ENCODE results near the gene GCG. TPM values are rescaled to one million over a fixed set of nuclear protein-coding genes. Genes with fewer than 3 reads are reported as not detected.

GCG gene
- total RNA-seq, 4 donors from 2014 or later, result not detected

GRCh38 chr2:162115076-162115475, 37.0 kb downstream of the GCG start:
- TF ChIP-seq CTCF (IDR thresholded peaks at IDR 0.05) (no peak), POLR2A (IDR thresholded peaks at IDR 0.05) (no peak)
- intact Hi-C loops (cut with DNase I), result no loop called here
- 94 to 97% methylated on average over 2 of the region's 2 CpGs for WGBS, 2 donors
- Histone ChIP-seq H3K9me3 (no peaks in the 10 kb centered on the region), H3K4me1 (peaks cover 6 to 37% (median 36%) of the 10 kb centered on the region in 3 donors), H3K27me3 (no peaks in the 10 kb centered on the region), H3K27ac (no peak overlapping the region), H3K4me3 (no peak overlapping the region), H3K36me3 (no peaks in the 10 kb centered on the region)
- no peak for DNase-seq

GRCh38 chr2:162114271-162114670, 37.8 kb downstream of the GCG start:
- Histone ChIP-seq H3K4me3 (no peak overlapping the region), H3K36me3 (no peaks in the 10 kb centered on the region), H3K27ac (peak overlapping the region in 1 of 4 donors; percentile 39), H3K9me3 (no peaks in the 10 kb centered on the region), H3K27me3 (no peaks in the 10 kb centered on the region), H3K4me1 (peaks cover 6 to 37% (median 36%) of the 10 kb centered on the region in 3 donors)
- intact Hi-C loops (cut with DNase I), result no loop called here
- DNase-seq, result no peak
- 21 to 30% methylated on average over 1 of the region's 1 CpG for WGBS, 2 donors
- no peak for TF ChIP-seq POLR2A (IDR thresholded peaks at IDR 0.05)

GRCh38 chr2:162113776-162114168, 38.3 kb downstream of the GCG start:
- no peak for DNase-seq
- TF ChIP-seq POLR2A (IDR thresholded peaks at IDR 0.05), result no peak
- no peak for TF ChIP-seq CTCF (IDR thresholded peaks at IDR 0.05)
- no peaks in the 10 kb centered on the region for H3K36me3 ChIP-seq
- H3K27me3 ChIP-seq, result no peaks in the 10 kb centered on the region
- peaks cover 5 to 34% (median 33%) of the 10 kb centered on the region in 3 donors for H3K4me1 ChIP-seq
- intact Hi-C loops (cut with DNase I), result no loop called here
- H3K27ac ChIP-seq, result peak overlapping the region in 1 of 4 donors; percentile 39
- 62 to 69% methylated on average over 1 of the region's 1 CpG for WGBS, 2 donors
- no peaks in the 10 kb centered on the region for H3K9me3 ChIP-seq
- H3K4me3 ChIP-seq, result no peak overlapping the region

- H3K36me3 ChIP-seq, result no peaks in the 10 kb centered on the region
- H3K4me1 ChIP-seq, result peaks cover 0 to 29% (median 28%) of the 10 kb centered on the region in 3 donors
- H3K27ac ChIP-seq, result peak overlapping the region in 2 of 4 donors; percentile 15 to 39
- no peak for TF ChIP-seq POLR2A (IDR thresholded peaks at IDR 0.05)
- no peak for TF ChIP-seq CTCF (IDR thresholded peaks at IDR 0.05)
- no peak overlapping the region for H3K4me3 ChIP-seq
- intact Hi-C loops (cut with DNase I), result no loop called here
- no peak for DNase-seq
- H3K9me3 ChIP-seq, result no peaks in the 10 kb centered on the region
- 61 to 74% methylated on average over 3 of the region's 3 CpGs for WGBS, 2 donors
- H3K27me3 ChIP-seq, result no peaks in the 10 kb centered on the region
Observed at GRCh38 chr2:162113088-162113775, 38.8 kb downstream of the GCG start.

- Histone ChIP-seq H3K9me3 (no peaks in the 10 kb centered on the region), H3K4me3 (no peak overlapping the region), H3K4me1 (peaks cover 0 to 24% (median 24%) of the 10 kb centered on the region in 3 donors), H3K27me3 (no peaks in the 10 kb centered on the region), H3K27ac (peak overlapping the region in 2 of 4 donors; percentile 15 to 30), H3K36me3 (no peaks in the 10 kb centered on the region)
- DNase-seq, result no peak
- intact Hi-C loops (cut with DNase I), result no loop called here
- no peak for TF ChIP-seq CTCF (IDR thresholded peaks at IDR 0.05)
- no peak for TF ChIP-seq POLR2A (IDR thresholded peaks at IDR 0.05)
- WGBS, 2 donors, result 56 to 62% methylated on average over 5 of the region's 5 CpGs
Observed at GRCh38 chr2:162111958-162112850, 39.8 kb downstream of the GCG start.
